CD4-positive, alpha-beta T cell (primary cell): ENCODE data around the gene FNIP2. TPM values are rescaled to one million over a fixed set of nuclear protein-coding genes. Genes with fewer than 3 reads are reported as not detected.
"Not testable (repeated sequence)": the region's sequence is repeated elsewhere in the genome, so short reads cannot be mapped to it uniquely, and the experiment has no call there.

Source experiments
- ATAC-seq: fragments of 200-7000 bp; cut with Tn5 transposase; one replicate; pipeline ENCODE4 v1.10.0; 2022; ENCODE audit warnings: mild to moderate bottlenecking; ENCODE audit not compliant: poor library complexity
- CTCF ChIA-PET: fragments of 350-600 bp; sonication (Branson Sonifier 250); formaldehyde crosslinking; loops from one replicate; lab custom pipeline; 2021; ENCODE audit warnings: antibody characterized with exemption, inconsistent platforms; lab: Charles Lee
- POLR2A ChIA-PET: fragments of 350-600 bp; sonication (Branson Sonifier 250); formaldehyde crosslinking; loops from one replicate; lab custom pipeline; 2021; ENCODE audit warnings: antibody characterized with exemption, inconsistent platforms; lab: Charles Lee
- DNase-seq, 14 experiments: peaks; one replicate each; pipeline ENCODE4 v3.0.0-alpha.2; 2013 to 2020; ENCODE audit warnings: mixed read lengths in 2 of 14
- H3K27ac ChIP-seq, 2 donors: one replicate each; pipeline versions ENCODE4 v1.5.1 to v1.7.0; 2013; ENCODE audit warnings: low read length in 2 of 2, low read depth in 1 of 2, mild to moderate bottlenecking in 1 of 2
- H3K27me3 ChIP-seq, 2 experiments: 1 replicate in 1 of 2; 2 replicates in 1 of 2; pipeline versions ENCODE4 v1.6.1 to v1.7.0; 2013; ENCODE audit warnings: low read length in 2 of 2, control low read depth in 1 of 2, mild to moderate bottlenecking in 1 of 2, moderate library complexity in 1 of 2; ENCODE audit not compliant: insufficient read depth in 2 of 2, control insufficient read depth in 1 of 2
- H3K36me3 ChIP-seq: one replicate; pipeline ENCODE4 v1.6.1; 2013; ENCODE audit warnings: low read length, control low read depth; ENCODE audit not compliant: insufficient read depth
- H3K4me1 ChIP-seq: one replicate; pipeline ENCODE4 v1.6.1; 2013; ENCODE audit warnings: low read length, control low read depth; ENCODE audit not compliant: insufficient read depth
- H3K4me3 ChIP-seq: one replicate; pipeline ENCODE4 v1.5.1; 2013; ENCODE audit warnings: mild to moderate bottlenecking, low read length, moderate library complexity
- H3K9me3 ChIP-seq, 2 experiments: 1 replicate in 1 of 2; 2 replicates in 1 of 2; pipeline versions ENCODE4 v1.6.1 to v1.7.0; 2013; ENCODE audit warnings: low read length in 2 of 2, mild to moderate bottlenecking in 2 of 2, control low read depth in 1 of 2, moderate library complexity in 1 of 2; ENCODE audit not compliant: control insufficient read depth in 1 of 2, insufficient read depth in 1 of 2
- H3K27ac Mint-ChIP-seq: one replicate; pipeline ENCODE4 v1.8.0; 2020; ENCODE audit warnings: mixed read lengths
- H3K27me3 Mint-ChIP-seq: one replicate; pipeline ENCODE4 v1.8.0; 2021; ENCODE audit warnings: mixed read lengths
- H3K36me3 Mint-ChIP-seq: one replicate; pipeline ENCODE4 v1.8.0; 2021; ENCODE audit warnings: low read depth, mixed read lengths
- H3K4me1 Mint-ChIP-seq: one replicate; pipeline ENCODE4 v1.8.0; 2021; ENCODE audit warnings: low read depth, mixed read lengths
- H3K4me3 Mint-ChIP-seq: one replicate; pipeline ENCODE4 v1.8.0; 2020; ENCODE audit warnings: mild to moderate bottlenecking, mixed read lengths
- H3K9me3 Mint-ChIP-seq: one replicate; pipeline ENCODE4 v1.8.0; 2020; ENCODE audit warnings: mixed read lengths
- intact Hi-C, 2 experiments: fragments of 100-400 bp; cut with DNase I in 1 of 2; cut with micrococcal nuclease in 1 of 2; formaldehyde crosslinking; loops; one replicate each; pipeline versions ENCODE4 v1.15.1 to v1.9.0; 2023 to 2025; cut with DNase I, micrococcal nuclease
- total RNA-seq, 174 experiments: library from RNA in 2 of 174; stranded (reverse) in 2 of 174; gene quantifications; one replicate each; pipeline ENCODE4 v1.2.3 and lab custom pipeline; 2021 to 2026
- TF ChIP-seq, protein P1 (sequence below): fragments of 200-600 bp; IDR thresholded peaks from one replicate; pipeline ENCODE4 v1.8.0; 2022; ENCODE audit warnings: antibody characterized with exemption, mild to moderate bottlenecking

FNIP2 gene
- total RNA-seq, 2 experiments from 2014 or later: 7.5 to 7.7 TPM

DNA sequence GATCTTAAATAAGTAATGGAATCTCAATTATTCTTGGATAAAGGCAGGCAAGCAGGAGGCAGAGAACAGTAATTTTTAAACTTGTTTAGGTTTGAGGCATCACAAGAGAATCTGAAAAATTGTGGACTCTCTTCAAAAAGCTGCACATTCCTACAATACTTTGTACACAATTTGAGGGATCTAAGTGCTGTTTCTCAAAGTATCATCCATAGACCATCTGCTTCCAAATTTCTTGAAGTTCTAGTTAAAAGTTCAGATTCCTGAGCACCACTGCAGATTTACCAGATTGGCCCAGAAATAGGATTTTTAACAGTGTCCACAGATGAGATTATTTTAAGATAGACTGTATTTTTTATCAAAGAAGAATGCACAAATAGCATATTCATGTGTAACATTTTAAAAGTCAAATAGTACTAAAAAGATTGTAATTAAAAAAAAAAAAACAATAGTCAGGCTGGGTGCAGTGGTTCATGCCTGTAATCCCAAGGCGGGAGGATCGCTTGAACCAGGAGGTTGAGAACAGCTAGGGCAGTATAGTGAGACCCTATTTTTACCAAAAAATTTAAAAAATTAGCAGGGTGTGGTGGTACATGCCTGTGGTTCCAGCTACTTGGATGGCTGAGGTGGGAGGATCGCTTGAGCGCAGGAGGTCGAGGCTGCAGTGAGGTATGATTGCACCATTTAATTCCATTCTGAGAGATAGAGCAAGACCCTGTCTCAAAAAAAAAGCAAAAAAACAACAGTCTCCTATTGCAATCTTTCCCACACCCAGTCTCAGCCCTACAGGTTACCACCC lies 14.2 kb upstream of the FNIP2 start:
- peaks cover 4% of the 10 kb centered on the region for H3K27me3 Mint-ChIP-seq
- CTCF ChIA-PET: no interaction called here
- H3K27ac ChIP-seq: no peak overlapping the region
- DNase-seq (no peak), ATAC-seq (no peak)
- TF ChIP-seq, protein P1, sequence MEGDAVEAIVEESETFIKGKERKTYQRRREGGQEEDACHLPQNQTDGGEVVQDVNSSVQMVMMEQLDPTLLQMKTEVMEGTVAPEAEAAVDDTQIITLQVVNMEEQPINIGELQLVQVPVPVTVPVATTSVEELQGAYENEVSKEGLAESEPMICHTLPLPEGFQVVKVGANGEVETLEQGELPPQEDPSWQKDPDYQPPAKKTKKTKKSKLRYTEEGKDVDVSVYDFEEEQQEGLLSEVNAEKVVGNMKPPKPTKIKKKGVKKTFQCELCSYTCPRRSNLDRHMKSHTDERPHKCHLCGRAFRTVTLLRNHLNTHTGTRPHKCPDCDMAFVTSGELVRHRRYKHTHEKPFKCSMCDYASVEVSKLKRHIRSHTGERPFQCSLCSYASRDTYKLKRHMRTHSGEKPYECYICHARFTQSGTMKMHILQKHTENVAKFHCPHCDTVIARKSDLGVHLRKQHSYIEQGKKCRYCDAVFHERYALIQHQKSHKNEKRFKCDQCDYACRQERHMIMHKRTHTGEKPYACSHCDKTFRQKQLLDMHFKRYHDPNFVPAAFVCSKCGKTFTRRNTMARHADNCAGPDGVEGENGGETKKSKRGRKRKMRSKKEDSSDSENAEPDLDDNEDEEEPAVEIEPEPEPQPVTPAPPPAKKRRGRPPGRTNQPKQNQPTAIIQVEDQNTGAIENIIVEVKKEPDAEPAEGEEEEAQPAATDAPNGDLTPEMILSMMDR: no peak
- H3K4me1 ChIP-seq: no peaks in the 10 kb centered on the region
- H3K9me3 ChIP-seq: no peaks in the 10 kb centered on the region
- no peaks in the 10 kb centered on the region for H3K36me3 ChIP-seq
- H3K27me3 ChIP-seq: no peaks in the 10 kb centered on the region
- no peak overlapping the region for H3K4me3 Mint-ChIP-seq
- no peaks in the 10 kb centered on the region for H3K36me3 Mint-ChIP-seq
- no peak overlapping the region for H3K4me3 ChIP-seq
- H3K27ac Mint-ChIP-seq: no peak overlapping the region
- POLR2A ChIA-PET: no interaction called here
- H3K9me3 Mint-ChIP-seq: peaks cover 2% of the 10 kb centered on the region
- intact Hi-C loops: no loop called here
- no peaks in the 10 kb centered on the region for H3K4me1 Mint-ChIP-seq

DNA sequence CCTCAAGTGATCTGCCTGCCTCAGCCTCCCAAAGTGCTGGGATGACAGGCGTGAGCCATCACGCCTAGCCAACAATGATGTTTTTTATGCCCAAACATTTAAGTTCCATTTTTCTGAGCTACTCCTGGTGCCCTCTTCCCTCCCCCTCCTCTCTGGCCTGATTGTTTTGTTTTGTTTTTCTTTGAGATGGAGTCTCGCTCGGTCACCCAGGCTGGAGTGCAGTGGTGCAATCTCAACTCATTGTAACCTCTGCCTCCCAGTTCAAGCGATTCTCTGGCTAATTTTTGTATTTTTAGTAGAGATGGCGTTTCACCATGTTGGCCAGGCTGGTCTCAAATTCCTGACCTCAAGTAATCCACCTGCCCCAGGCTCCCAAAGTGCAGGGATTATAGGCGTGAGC lies 13.0 kb upstream of the FNIP2 start:
- H3K36me3 Mint-ChIP-seq, H3K9me3 Mint-ChIP-seq, CTCF ChIA-PET: not testable (repeated sequence)

DNA sequence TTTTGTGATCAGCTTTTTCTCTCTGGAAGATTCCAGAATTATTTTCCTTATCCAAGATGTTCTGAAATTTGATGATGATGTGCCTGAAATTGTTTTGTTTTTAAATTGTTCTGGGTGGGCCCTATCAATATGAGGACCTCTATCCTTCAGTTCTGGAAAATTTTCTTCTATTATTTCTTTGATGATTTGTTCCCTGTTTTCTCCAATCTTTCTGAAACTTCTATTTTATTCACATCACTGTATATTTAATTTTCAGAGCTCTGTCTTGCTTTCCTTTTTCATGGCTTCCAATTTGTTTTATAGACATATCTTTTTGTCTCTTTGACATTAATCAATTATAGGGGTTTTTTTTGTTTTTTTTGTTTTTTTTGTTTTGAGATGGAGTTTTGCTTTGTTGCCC lies 12.2 kb upstream of the FNIP2 start:
- no peak for ATAC-seq

More for the DNA sequence above, 13.0 kb upstream of the FNIP2 start:
- H3K27ac Mint-ChIP-seq, H3K4me1 Mint-ChIP-seq, DNase-seq, H3K36me3 ChIP-seq, H3K27me3 ChIP-seq, H3K4me3 Mint-ChIP-seq, POLR2A ChIA-PET, ATAC-seq, H3K27ac ChIP-seq, intact Hi-C loops, H3K4me1 ChIP-seq, H3K9me3 ChIP-seq, H3K4me3 ChIP-seq, H3K27me3 Mint-ChIP-seq: not testable (repeated sequence)

More for the DNA sequence above, 12.2 kb upstream of the FNIP2 start:
- no peak for DNase-seq
- no peaks in the 10 kb centered on the region for H3K36me3 Mint-ChIP-seq
- CTCF ChIA-PET: interaction anchor here (1.0 kb wide), 1 partner anchor 39 kb away, joined by 3 read pairs; no protein-coding TSS in a partner anchor
- no peak overlapping the region for H3K4me3 Mint-ChIP-seq
- H3K27ac Mint-ChIP-seq: no peak overlapping the region
- Histone ChIP-seq H3K27ac (no peak overlapping the region), H3K4me1 (no peaks in the 10 kb centered on the region), H3K9me3 (no peaks in the 10 kb centered on the region), H3K36me3 (no peaks in the 10 kb centered on the region), H3K27me3 (no peaks in the 10 kb centered on the region), H3K4me3 (no peak overlapping the region)
- H3K9me3 Mint-ChIP-seq: peaks cover 2% of the 10 kb centered on the region
- TF ChIP-seq, protein P1: no peak
- H3K4me1 Mint-ChIP-seq: no peaks in the 10 kb centered on the region
- peaks cover 4% of the 10 kb centered on the region for H3K27me3 Mint-ChIP-seq
- intact Hi-C loops: no loop called here
- POLR2A ChIA-PET: no interaction called here
